Upper lobe of right lung (tissue), 1 donor: ENCODE data around the gene PRSS33. TPM values are rescaled to one million over a fixed set of nuclear protein-coding genes. Genes with fewer than 3 reads are reported as not detected.
A peak's percentile ranks its signal among the peaks of the same experiment; 100 is the strongest.

Experiments used
- ATAC-seq: fragments of 200-7000 bp; cut with Tn5 transposase; one replicate; pipeline ENCODE4 v1.9.1; 2020; ENCODE audit warnings: mild to moderate bottlenecking, moderate library complexity
- DNase-seq: peaks from one replicate; pipeline ENCODE4 v3.0.0-alpha.2; 2020
- H3K27ac ChIP-seq: fragments of 200-600 bp; one replicate; pipeline ENCODE4 v1.8.0; 2022
- H3K27me3 ChIP-seq: fragments of 200-600 bp; one replicate; pipeline ENCODE4 v1.8.0; 2022; ENCODE audit warnings: mild to moderate bottlenecking
- H3K36me3 ChIP-seq: fragments of 200-600 bp; one replicate; pipeline ENCODE4 v1.8.0; 2022
- H3K4me1 ChIP-seq: fragments of 200-600 bp; one replicate; pipeline ENCODE4 v1.8.0; 2022
- H3K4me3 ChIP-seq: fragments of 200-600 bp; one replicate; pipeline ENCODE4 v1.8.0; 2022; ENCODE audit warnings: mild to moderate bottlenecking
- H3K9me3 ChIP-seq: fragments of 200-600 bp; one replicate; pipeline ENCODE4 v1.8.0; 2022
- intact Hi-C: fragments of 100-400 bp; cut with DNase I; formaldehyde crosslinking; loops from one replicate; pipeline ENCODE4 v1.11.0; 2022
- total RNA-seq: library from RNA; stranded (reverse); fragmentation: NEBNext Ultra II Directional; extraction: Animal tissue kit (Norgen Biotek cat#: 25700); gene quantifications from one replicate; pipeline ENCODE4 v1.2.1, GENCODE V29; 2021
- TF ChIP-seq, protein P1 (sequence below): fragments of 200-600 bp; IDR thresholded peaks from one replicate; pipeline ENCODE4 v1.8.0; 2022; ENCODE audit warnings: antibody characterized with exemption
- donor health status: DM: no; HTN: yes; CAD: no; lungs with severe emphysema.

The PRSS33 gene
- total RNA-seq, 1 donor from 2014 or later = not detected

DNA sequence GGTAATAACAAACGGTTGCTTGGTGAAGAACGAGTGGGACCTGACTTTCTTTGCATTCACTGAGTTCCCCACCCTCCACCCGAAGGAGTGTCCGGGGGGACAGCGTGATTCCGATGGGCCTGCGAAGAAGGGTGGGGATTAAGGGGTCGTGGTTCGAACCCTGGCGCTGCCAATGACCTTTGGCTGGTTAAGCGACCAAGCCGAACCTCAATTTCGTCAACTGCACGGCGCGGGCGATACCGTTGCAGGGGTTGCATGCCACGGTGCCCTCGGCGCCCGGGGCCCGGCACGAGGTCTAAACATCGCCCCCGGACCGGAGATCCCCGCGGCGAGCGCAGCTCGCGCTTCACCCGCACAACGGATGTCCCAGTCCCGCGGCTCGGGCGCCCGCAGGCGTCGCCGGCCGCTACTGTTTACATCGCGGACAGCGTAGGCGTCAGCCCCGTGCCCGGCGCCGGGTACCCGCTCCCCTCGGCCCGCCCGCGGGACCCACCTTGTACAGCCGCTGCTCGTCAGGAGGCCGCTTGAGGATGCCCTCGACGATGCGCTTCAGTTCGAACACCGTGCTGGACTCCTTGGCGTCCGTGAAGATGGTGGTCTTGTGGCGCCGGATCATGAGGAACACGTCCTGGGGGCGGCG is 10.7 kb downstream of the PRSS33 start:
- H3K27me3 ChIP-seq = no peaks in the 10 kb centered on the region
- peak overlapping the region; percentile 78 for H3K27ac ChIP-seq
- H3K4me1 ChIP-seq = peaks cover 24% of the 10 kb centered on the region
- intact Hi-C loops = no loop called here
- H3K36me3 ChIP-seq = peaks cover 31% of the 10 kb centered on the region
- no peaks in the 10 kb centered on the region for H3K9me3 ChIP-seq
- peak; percentile 77 for DNase-seq
- peak; percentile 5 for ATAC-seq
- TF ChIP-seq, protein P1, sequence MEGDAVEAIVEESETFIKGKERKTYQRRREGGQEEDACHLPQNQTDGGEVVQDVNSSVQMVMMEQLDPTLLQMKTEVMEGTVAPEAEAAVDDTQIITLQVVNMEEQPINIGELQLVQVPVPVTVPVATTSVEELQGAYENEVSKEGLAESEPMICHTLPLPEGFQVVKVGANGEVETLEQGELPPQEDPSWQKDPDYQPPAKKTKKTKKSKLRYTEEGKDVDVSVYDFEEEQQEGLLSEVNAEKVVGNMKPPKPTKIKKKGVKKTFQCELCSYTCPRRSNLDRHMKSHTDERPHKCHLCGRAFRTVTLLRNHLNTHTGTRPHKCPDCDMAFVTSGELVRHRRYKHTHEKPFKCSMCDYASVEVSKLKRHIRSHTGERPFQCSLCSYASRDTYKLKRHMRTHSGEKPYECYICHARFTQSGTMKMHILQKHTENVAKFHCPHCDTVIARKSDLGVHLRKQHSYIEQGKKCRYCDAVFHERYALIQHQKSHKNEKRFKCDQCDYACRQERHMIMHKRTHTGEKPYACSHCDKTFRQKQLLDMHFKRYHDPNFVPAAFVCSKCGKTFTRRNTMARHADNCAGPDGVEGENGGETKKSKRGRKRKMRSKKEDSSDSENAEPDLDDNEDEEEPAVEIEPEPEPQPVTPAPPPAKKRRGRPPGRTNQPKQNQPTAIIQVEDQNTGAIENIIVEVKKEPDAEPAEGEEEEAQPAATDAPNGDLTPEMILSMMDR = no peak
- peak overlapping the region; percentile 90 for H3K4me3 ChIP-seq

DNA sequence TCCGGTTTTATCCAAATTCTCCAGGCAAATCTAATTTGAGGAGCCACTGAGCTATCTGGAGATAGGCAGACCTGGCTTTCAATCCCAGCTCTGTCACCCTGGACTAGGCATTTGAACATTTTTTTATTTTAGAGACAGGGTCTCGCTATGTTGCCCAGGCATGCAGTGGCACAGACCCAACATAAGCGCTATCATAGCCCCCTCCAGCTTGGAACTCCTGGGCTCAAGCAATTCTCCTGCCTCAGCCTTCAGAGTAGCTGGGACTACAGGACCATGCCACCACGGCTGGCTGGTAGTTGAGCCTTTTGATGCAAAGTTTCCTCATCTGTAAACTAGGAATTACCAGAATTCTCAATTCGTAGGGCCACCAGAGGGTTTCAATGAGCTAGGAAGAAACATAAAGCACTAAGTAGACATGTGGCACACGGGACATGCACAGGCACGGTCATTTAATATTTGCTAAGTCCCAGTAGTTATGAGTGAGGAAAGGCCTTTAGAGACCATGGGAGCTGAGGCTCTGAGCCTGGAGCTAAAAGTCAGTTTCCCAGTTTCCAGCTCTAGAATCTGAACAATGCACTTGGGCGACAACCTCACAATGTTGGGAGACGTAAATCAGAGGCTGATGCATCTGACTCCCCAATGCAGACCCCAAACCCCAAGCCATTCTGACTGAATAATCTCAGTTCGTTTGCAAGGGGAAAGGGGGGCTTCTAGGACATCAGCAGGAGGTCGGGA is 11.4 kb downstream of the PRSS33 start:
- DNase-seq (no peak), ATAC-seq (no peak)
- intact Hi-C loops = no loop called here
- Histone ChIP-seq H3K27me3 (no peaks in the 10 kb centered on the region), H3K4me1 (peaks cover 24% of the 10 kb centered on the region), H3K4me3 (peak overlapping the region; percentile 90), H3K36me3 (peaks cover 37% of the 10 kb centered on the region), H3K9me3 (no peaks in the 10 kb centered on the region), H3K27ac (peak overlapping the region; percentile 78)
- TF ChIP-seq, protein P1 = no peak

DNA sequence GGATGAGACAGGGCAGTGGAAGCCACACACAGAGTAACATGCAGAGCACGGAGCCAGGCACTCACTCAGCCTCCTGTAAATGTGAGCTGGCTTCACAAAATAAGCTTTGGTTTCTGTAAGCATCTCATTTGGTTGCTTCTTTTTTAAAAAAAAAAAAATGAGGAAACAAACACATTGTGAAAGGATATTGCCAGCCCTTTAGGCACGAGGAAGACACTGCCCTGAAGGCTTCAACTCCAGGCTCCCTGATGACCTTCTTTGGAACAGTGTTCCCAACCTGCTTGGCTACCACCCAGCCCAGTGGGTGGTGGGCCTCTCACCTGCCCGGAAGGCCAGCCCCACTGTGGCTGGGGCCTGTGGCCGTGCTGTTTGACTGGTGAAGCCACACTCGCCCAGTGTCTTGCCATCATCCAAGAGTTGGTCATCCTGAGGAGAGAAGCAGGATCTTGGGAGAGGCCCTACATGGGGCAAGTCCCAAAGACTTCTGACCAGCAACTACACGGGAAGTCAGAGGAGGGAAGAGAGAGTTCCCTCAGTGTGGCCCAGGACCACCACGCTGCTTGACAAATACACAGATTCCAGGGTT is 12.1 kb downstream of the PRSS33 start:
- DNase-seq (peak; percentile 56), ATAC-seq (no peak)
- Histone ChIP-seq H3K27ac (no peak overlapping the region), H3K36me3 (peaks cover 45% of the 10 kb centered on the region), H3K9me3 (no peaks in the 10 kb centered on the region), H3K4me3 (no peak overlapping the region), H3K4me1 (peaks cover 24% of the 10 kb centered on the region), H3K27me3 (no peaks in the 10 kb centered on the region)
- TF ChIP-seq, protein P1 = no peak
- intact Hi-C loops = no loop called here

DNA sequence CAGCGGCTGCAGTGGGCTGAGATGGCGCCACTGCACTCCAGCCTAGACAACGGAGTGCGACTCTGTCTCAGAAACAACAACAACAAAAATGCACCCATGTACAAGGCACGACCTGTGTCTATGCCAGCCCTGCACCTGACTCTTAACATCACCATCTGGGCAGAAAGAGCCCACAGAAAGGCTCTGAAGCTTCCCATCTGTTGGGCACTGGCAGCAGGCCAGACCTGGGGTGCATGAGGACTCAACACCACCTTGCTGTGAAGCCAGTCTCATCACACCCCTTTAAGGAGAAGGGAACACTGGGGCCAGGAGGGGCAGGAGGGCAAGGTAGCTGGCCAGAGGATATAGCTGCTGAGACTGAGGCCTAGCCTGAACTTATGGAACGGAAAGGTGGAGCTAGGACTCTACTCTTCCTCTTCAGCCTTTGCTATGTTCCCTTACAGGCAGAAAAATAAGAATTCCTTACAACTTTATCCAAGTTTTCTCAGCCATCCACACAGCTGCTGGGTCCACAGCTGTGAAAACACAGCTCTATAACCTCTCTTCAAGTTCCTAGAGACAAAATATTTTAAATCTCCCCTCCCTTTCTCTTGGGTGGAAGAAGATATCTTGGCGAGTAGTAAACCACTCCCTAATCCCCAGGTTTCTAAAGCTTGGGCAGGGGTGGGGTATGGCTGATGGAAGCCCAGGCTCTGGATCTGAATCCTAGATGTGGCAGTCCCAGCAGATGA is 13.0 kb downstream of the PRSS33 start:
- Histone ChIP-seq H3K27ac (no peak overlapping the region), H3K4me3 (no peak overlapping the region), H3K4me1 (peaks cover 24% of the 10 kb centered on the region), H3K9me3 (no peaks in the 10 kb centered on the region), H3K36me3 (peaks cover 53% of the 10 kb centered on the region), H3K27me3 (no peaks in the 10 kb centered on the region)
- TF ChIP-seq, protein P1 = no peak
- DNase-seq (peak; percentile 51), ATAC-seq (no peak)
- intact Hi-C loops = no loop called here

DNA sequence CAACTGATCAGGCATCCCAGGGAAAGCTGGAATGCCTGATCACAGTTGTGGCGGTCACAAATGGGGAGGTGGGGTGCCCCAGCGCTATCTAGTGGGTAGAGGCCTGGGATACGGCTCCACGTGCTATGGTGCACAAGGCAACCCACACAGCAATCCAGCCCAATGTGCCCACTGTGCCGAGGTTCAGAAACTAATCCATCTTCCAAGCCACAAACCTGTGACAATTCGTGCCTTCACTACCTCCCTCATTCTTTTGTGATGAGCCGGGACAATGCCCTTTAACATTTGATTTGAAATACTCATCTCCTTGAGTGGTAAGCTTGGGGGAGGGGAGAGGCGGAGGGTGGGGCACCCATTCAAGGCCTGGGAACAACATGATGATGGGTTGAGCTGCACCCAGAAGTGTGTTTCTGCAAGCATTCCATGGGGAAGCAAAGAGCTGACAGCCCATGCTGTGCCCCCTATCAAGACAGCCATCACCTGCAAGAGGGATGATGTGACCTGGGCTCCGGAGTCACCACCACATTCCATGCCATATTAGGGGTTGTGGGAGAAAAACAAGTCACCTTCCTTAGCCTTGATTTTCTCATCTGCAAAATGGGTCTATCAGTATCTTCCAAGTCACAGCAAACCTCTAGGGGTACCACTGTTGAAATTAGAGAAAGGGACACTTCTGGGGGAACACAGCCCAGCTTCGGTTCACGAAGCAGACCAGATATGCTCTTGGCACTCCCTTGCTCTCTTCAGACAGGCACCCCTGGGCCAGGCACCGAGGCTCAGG is 14.0 kb downstream of the PRSS33 start:
- Histone ChIP-seq H3K9me3 (no peaks in the 10 kb centered on the region), H3K27me3 (no peaks in the 10 kb centered on the region), H3K36me3 (peaks cover 63% of the 10 kb centered on the region), H3K4me1 (peaks cover 18% of the 10 kb centered on the region), H3K27ac (no peak overlapping the region), H3K4me3 (no peak overlapping the region)
- peak; percentile 27 for DNase-seq
- no peak for ATAC-seq
- intact Hi-C loops = no loop called here
- TF ChIP-seq, protein P1 = no peak
